Vagina (tissue), 2 donors: ENCODE measurements around the gene NEDD4.

ENCODE experiments used
- CTCF ChIP-seq, 3 experiments: fragments of 450-650 bp in 2 of 3; fragments of 200-600 bp in 1 of 3; sonication (generic) in 1 of 3; IDR thresholded peaks; one replicate each; pipeline ENCODE4 v1.5.1; 2017 to 2019; ENCODE audit warnings: antibody characterized with exemption in 3 of 3, mild to moderate bottlenecking in 2 of 3, moderate library complexity in 2 of 3
- POLR2A ChIP-seq, 2 donors: fragments of 450-650 bp; IDR thresholded peaks; one replicate each; pipeline ENCODE4 v1.6.1; 2017; ENCODE audit warnings: antibody characterized with exemption in 2 of 2, mild to moderate bottlenecking in 2 of 2, moderate library complexity in 2 of 2
- POLR2AphosphoS5 ChIP-seq, 2 donors: sonication (generic); formaldehyde crosslinking; IDR thresholded peaks; one replicate each; pipeline ENCODE4 v1.9.0; 2017; ENCODE audit warnings: antibody characterized with exemption in 2 of 2, mild to moderate bottlenecking in 2 of 2, low read depth in 1 of 2; ENCODE audit not compliant: insufficient read depth in 1 of 2

- TF ChIP-seq CTCF (IDR thresholded peaks at IDR 0.05) (no peak), POLR2A (IDR thresholded peaks at IDR 0.05) (no peak), POLR2AphosphoS5 (IDR thresholded peaks at IDR 0.05; ENCODE audit: insufficient read depth in 1 of 2, low read depth in 1 of 2) (no peak)
Observed at GRCh38 chr15:55782901-55783300, 210.5 kb downstream of the NEDD4 start.
